HT-29 (cell line): ENCODE data around the gene BACE1. TPM values are rescaled to one million over a fixed set of nuclear protein-coding genes. Genes with fewer than 3 reads are reported as not detected.
"Not testable (repeated sequence)": the region's sequence is repeated elsewhere in the genome, so short reads cannot be mapped to it uniquely, and the experiment has no call there.

Experiments
- DNase-seq: peaks from one replicate; pipeline ENCODE4 v3.0.0-alpha.2; 2015; ENCODE audit warnings: low spot score
- small RNA-seq: library from RNA; depleted of rRNA; stranded (forward); fragments of <200 nt; gene quantifications from one replicate; pipeline ENCODE3, GENCODE V24; 2014
- total RNA-seq: library from RNA; depleted of rRNA; stranded (reverse); fragments of >200 nt; shearing (Covaris generic); gene quantifications from 2 replicates; pipeline ENCODE4 v1.2.3, GENCODE V29; 2014; rRNA removed

BACE1 gene
- total RNA-seq, 1 experiment from 2014 or later = 6.6 TPM

- no peak for DNase-seq
These were observed 37.7 kb downstream of the BACE1 start for GRCh38 chr11:117278347-117278746.

GRCh38 chr11:117273550-117274289 lies 42.3 kb downstream of the BACE1 start:
- DNase-seq = no peak

- DNase-seq = not testable (repeated sequence)
These were observed 43.9 kb downstream of the BACE1 start for GRCh38 chr11:117272175-117272574.

GRCh38 chr11:117271208-117271607 lies 44.8 kb downstream of the BACE1 start:
- DNase-seq = no peak

- DNase-seq = no peak
These were observed 46.2 kb downstream of the BACE1 start for GRCh38 chr11:117269856-117270255.

GRCh38 chr11:117265745-117266144 lies 50.3 kb downstream of the BACE1 start:
- DNase-seq = no peak

- DNase-seq = not testable (repeated sequence)
These were observed 51.3 kb downstream of the BACE1 start for GRCh38 chr11:117264624-117265323.

- no peak for DNase-seq
These were observed 56.6 kb downstream of the BACE1 start for GRCh38 chr11:117259417-117259816.

- DNase-seq = no peak
These were observed 57.5 kb downstream of the BACE1 start for GRCh38 chr11:117258576-117258975.

- DNase-seq = no peak
These were observed 59.5 kb downstream of the BACE1 start for GRCh38 chr11:117256573-117256972.

GRCh38 chr11:117255966-117256365 lies 60.1 kb downstream of the BACE1 start:
- DNase-seq = no peak

- DNase-seq = no peak
These were observed 64.5 kb downstream of the BACE1 start for GRCh38 chr11:117251506-117251905.

- DNase-seq = no peak
These were observed 66.5 kb downstream of the BACE1 start for GRCh38 chr11:117249571-117249970.

- DNase-seq = no peak
These were observed 67.7 kb downstream of the BACE1 start for GRCh38 chr11:117248341-117248740.

- no peak for DNase-seq
These were observed 76.8 kb downstream of the BACE1 start for GRCh38 chr11:117239295-117239694.

GRCh38 chr11:117238221-117238620 lies 77.8 kb downstream of the BACE1 start:
- DNase-seq = no peak

Small RNAs within 50 kb of the gene (small RNA-seq; reads per million reads assigned to genes)
- not detected for gene RF00564

Other genes starting within 250 kb of the BACE1 start
- 8.6 and 10.0 TPM in 2 replicates for gene SIK3, start 217.8 kb downstream of the BACE1 start, total RNA-seq
- gene PAFAH1B2, start 172.0 kb downstream of the BACE1 start, total RNA-seq = 82.6 and 88.4 TPM in 2 replicates
- 29.5 and 44.1 TPM in 2 replicates for gene SIDT2, start 137.5 kb downstream of the BACE1 start, total RNA-seq
- 11.3 and 14.7 TPM in 2 replicates for gene TAGLN, start 116.9 kb downstream of the BACE1 start, total RNA-seq
- gene PCSK7, start 84.2 kb downstream of the BACE1 start, total RNA-seq = 81.7 and 85.4 TPM in 2 replicates
- gene RNF214, start 83.6 kb downstream of the BACE1 start, total RNA-seq = 10.8 and 11.5 TPM in 2 replicates
- gene BACE1-AS, start 24.9 kb downstream of the BACE1 start, total RNA-seq = 2.8 and 5.1 TPM in 2 replicates
- 21.4 and 28.4 TPM in 2 replicates for gene CEP164, start 11.6 kb upstream of the BACE1 start, total RNA-seq